Measurements from ENCODE around the gene JARID2.
"Not testable (repeated sequence)": the region's sequence is repeated elsewhere in the genome, so short reads cannot be mapped to it uniquely, and the experiment has no call there.

JARID2 gene

DNA sequence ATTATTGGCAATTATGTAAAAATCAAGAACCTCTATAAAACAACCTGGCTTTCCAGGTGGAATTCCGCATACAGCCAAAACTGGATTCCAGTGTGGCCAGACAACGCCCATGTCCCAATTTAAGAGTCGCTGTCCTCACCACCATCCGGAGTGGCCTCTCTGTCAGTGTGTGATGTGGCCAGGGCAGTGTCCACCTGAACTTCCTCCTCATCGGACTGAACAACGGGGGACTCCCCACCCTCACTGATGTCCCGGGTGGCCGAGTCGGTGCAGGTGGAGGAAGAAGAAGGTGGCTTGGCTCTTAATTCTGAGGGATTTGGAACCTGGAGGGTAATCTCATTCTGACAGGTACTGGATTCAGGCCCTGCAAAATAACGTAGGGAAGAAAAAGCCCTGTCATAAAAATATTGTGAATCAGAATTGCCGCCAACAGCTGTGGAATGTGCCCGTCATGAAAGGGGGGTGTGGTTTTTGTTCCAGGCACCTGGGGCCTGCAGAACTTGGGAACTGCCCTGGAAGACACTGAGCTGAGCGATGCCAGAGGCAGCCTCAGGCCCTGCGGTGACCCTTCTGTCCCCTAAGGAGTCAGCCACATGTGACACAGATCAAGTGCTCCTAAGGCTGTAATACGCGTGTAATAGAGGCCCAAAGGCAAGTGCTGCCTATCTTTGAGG is 277.1 kb downstream of the JARID2 start:
- DNase-seq (ENCODE audit: low spot score), result no peak

DNA sequence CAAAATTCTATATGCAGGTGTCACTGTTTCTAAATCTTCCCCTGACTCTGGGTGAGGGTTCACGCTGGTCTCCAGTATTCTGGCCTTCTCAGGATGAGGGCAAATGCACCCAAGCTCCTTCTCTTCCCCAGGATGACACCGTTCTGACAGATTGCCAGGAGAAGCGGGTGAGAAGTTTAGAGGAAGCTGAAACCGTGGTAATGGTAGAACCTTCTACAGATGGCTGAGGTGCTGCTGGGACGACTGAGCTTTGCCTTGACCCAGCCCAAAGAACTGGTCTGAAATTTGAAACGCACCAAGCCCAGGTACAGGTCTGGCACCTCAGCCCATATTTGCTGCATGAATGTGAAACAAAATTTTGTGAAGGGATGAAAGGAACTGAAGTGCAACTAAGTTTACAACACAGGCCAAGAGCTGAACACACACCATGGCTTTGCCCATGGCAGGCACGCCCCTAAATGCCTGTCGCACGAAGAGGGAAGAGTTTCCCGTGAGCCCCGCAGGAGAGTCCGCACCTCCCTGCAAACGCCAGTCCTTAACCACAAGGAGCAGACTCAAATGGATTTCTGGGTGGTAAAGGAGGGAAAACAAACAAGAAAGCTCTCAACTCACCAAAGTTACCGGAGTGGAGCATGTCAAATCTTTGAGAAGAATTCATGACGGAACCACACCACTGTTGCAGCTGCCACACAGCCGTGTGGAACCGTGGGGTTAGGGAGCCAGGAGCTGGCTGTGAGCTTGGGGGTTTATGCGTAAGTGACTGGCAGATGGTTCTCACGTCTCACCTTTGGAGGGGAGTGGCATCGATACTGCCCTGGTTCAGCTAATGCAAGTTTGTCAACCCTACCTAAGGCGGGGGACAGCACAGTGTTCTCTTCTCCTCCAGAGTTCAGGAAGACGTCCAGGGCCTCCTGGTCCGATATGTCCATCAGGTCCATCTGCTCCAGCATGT is 278.1 kb downstream of the JARID2 start:
- DNase-seq (ENCODE audit: low spot score), result no peak

DNA sequence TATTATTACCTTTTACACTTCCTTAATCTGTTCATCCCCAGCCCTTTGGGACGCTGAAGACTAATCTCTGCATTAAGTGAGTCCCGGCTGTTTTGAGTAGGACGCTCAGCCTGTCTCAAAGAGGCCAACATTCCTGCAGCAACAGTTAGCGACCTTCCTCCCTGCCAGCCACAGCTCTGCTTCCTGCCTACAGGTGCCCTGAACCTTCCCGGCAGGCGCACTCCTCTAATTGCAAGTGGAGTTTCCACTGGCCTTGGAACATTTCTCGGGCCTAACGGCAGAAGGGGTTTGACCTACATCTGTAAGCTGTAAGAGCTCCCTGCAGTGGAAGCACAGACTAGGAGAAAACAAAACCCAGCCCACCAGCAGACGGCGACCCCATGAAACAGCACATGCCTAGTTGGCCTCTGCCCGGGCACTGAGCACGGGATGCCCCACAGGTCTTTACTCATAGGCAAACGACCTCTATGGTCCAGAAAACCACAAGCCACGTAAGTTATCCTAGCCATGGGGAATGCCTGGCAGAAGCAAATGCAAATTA is 279.1 kb downstream of the JARID2 start:
- DNase-seq (ENCODE audit: low spot score), result no peak

DNA sequence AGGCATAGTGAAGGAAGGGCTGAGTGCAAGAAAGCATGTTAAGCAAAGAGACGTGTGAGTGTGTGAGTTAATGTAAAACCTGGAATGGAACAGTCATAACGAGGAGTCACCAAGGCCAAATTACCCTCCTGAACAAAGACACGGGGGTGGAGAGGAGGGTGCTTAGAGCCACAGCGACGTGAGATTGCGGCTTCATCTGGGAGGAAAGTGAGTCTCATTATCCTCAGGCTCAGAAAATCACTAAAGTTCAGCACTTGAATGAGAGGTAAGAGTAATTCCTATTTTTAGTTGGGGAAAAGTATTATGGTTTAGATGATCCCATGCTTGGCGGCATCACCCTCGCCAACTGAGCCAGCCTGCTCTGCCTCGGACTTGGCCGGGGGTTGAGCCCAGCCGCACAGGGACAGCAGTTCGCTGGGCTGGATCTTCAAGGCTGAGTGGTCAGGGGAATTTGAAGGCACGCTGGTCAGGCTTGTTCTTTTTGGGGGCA is 280.4 kb downstream of the JARID2 start:
- DNase-seq (ENCODE audit: low spot score), result no peak

DNA sequence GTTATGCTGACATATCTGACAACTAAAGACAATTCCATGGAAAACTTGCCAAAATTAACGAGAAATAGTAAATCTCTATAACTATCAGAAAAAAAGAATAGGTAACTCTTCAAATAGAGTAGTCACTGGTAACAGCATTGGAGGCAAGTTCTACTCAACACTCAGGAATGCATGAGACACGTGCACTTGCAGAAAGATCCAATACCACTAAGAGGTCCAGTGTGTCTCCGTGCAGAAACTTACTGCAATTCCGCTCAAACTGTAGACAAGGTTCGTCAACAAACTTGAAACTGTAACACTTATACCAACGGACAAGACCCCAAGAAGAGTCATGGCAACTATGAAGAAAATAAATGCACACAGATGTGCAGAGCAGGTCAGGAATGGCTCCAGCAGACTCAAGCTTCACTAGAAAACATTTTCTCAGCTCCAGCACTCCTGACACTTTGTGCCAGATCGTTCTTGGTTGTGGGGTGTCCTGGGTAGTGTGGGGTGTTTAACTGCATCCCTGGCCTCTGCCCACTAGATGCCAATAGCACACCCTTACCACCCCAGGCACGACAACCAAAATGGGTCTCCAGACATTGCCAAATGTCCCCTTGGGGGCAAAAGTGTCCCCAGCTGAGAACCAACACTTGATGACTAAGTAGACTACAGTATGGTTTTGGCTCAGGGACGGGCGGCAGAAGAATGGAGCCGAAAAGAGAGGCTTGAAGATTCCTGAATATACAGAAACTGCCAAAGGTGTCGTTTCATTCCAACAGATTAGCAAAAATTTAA is 282.2 kb downstream of the JARID2 start:
- DNase-seq (ENCODE audit: low spot score), result no peak

DNA sequence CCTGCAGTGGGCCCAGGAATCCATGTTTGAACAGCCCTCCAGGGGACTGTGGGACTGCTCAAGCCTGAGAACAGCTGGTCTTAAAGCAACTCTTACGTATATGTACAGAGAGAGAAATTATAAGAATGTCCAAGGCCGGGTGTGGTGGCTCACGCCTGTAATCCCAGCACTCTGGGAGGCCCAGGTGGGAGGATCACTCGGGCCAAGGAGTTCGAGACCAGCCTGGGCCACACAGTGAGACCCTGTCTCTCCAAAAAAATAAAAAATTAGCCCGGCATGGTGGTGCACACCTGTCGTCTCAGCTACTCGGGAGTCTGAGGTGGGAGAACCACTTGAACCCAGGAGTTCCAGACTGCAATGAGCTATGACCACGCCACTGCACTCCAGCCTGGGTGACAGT is 283.0 kb downstream of the JARID2 start:
- no peak for DNase-seq (ENCODE audit: low spot score)

DNA sequence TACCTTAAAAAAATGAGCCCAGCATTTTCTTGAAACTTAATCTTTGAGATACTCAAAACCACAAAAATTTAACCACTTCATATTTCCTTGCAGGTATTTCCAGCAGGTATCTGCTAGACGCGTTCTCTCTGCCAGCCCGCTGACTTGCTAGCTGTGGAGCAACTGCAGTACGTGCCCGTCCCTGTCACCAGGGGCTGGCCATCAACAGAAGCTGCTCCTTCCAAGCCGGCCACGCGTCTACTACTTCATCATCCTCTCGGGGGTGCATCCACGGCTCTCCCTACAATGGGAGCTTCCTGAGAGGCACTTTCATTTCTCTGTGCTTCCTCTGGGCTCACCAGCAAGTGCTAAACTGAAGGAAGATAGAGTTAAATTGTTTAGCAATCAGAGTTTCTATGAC is 284.5 kb downstream of the JARID2 start:
- no peak for DNase-seq (ENCODE audit: low spot score)

DNA sequence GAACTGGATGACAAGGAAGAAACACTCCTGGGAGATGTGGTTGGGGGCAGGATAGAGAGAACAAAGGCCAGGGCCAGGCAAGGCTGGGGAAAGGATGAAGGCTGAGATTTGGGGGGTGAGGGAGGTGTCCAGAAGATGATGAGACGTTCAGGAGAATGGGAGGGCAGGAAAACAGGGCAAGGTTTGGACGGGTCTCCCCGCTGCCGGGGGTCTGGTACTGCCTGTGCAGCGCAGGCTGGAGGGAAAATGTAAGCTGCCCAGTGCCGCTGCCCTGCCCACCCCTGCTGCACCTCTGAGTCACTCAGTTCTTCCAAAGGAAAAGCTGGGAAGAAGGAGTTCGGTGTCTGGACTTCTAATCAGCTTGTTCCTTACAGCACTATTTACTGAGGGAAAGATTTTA is 286.1 kb downstream of the JARID2 start:
- DNase-seq (ENCODE audit: low spot score), result no peak

DNA sequence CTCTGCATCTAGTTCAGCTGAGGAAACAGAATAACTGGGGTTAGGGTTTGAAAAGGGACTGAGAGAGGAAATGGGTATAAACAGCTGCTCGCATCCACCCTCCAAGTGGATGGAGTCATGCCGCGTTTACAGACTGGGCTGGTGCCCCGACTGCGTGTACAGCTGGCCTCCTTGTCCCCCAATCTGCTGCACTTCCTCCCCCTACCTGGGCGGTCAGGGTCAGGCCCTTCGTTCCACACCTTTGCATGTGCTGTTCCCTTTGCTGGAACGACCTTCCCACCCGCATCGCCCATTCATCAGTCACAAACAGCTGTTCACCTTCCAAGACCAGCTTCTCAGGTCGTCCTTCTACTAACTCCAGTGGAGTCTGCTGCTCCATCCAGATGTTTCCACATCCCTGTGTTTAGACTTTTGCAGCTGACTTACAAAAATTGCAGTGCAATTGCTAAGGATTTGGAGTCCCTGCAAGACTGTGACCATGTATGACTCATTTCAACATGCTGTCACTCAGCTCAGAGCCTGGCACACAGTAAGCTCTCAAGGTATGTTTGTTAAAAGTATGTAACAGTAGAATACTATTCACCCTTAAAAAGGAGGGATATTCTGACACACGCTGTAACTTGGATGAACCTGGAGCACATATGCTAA is 287.6 kb downstream of the JARID2 start:
- no peak for DNase-seq (ENCODE audit: low spot score)

DNA sequence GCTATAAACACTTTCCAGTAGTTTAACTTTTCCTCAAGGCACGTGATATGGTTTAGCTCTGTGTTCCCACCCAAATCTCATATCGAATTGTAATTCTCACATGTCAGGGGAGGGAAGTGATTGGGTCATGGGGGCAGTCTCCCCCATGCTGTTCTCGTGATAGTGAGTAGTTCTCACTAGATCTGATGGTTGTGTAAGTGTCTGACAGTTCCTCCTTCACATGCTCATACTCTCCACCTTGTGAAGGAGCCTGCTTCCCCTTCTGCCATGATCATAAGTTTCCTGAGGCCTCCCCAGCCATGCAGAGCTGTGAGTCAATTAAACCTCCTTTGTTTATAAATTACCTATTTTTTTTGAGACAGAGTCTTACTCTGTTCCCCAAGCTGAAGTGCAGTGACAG is 289.1 kb downstream of the JARID2 start:
- DNase-seq (ENCODE audit: low spot score), result no peak

DNA sequence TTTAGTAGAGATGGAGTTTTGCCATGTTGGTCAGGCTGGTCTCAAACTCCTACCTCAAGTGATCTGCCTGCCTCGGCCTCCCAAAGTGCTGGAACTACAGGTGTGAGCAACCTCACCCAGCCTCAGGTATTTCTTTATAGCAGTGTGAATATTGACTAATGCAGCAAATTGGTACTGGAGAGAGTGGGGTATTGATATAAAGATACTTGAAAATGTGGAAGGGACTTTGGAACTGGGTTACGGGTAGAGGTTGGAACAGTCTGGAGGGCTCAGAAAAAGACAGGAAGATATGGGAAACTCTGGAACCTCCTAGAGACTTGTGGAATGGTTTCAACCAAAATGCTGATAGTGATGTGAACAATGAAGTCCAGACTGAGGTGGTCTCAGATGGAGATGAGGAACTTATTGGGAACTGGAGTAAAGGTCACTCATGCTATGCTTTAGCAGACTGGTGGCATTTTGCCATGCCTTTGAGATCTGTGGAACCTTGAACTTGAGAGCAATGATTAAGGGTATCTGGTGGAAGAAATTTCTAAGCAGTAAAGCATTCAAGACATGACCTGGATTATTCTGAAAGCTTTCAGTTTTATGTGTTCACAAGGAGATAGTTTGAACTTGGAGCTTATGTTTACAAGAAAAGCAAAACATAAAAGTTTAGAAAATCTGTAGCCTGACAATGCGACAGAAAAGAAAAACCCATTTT is 289.8 kb downstream of the JARID2 start:
- DNase-seq (ENCODE audit: low spot score), result no peak

DNA sequence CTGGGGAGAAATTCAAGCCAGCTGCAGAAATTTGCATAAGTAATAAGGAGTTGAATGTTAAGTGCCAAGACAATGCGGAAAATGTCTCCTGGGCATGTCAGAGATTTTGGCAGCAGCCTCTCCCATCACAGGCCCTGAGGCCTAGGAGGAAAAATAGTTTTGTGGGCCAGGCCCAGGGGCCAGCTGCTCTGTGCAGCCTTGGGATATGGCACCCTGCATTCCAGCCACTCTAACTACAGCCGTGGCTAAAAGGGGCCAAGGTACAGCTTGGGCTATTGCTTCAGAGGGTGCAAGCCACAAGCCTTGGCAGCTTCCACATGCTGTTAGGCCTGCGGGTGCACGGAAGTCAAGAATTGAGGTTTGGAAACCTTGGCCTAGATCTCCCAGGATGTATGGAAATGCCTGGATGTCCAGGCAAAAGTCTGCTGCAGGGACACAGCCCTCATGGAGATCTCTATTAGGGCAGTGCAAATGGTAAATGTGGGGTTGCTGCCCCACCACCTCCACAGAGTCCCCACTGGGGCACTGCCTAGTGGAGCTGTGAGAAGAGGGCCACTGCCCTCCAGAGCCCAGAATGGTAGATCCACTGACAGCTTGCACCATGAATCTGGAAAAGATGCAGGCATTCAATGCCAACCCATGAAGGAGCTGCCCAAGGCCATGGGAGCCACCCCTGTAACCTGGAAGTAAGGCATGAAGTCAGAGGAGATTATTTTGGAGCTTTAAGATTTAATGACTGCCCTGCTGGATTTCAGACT is 290.5 kb downstream of the JARID2 start:
- DNase-seq (ENCODE audit: low spot score), result no peak

DNA sequence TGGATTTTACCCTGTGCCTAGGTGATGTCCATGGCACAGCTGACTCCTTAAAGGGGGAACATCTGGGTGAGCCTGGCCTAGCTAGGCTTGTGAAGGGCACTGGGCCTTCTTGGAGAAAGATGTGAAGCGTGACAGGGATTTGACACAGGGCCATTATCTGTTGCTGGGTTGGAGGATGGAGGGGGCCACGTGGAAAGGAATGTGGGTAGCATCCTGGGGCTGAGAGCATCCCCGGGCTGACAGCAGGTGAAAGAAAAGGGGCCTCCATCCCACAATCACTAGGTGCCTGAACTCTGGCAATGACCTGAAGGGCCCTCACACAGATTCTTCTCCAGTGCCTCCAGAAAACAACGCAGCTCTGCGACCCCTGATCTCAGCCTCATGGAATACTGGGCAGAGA is 292.2 kb downstream of the JARID2 start:
- DNase-seq (ENCODE audit: low spot score), result no peak

DNA sequence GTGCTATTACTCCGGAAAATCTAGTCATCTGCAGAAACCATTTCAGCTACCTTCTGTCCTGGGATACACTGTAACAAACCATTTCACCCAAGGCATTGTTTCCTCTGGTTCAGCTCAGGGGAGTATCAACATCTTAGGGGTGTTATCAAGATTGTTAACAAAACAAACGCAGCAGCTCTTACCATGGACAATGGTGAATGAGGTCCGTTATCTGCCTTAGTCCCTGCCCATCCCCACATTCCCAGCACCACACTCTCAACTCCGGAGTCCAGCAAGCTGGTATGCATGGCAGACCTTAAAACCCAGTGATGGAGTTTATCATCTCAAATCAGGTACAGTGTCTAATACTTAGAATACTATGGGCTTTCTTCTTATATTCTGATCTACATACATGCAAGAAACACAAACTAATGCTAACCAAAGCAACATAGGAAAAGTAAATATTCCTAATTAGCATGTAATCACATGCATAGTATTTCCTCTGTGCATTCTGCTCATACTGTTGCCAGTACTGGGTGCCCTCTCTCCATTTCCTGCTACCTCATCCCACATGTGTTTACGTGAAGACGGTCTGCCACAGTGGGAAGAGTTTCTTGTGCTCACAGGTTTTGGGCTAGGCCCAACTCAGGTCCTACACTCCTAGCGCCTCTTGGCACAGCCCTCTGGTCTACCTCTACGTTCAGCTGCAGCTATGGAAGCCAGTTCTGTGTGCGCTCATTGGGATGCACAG is 293.1 kb downstream of the JARID2 start:
- DNase-seq (ENCODE audit: low spot score), result no peak

DNA sequence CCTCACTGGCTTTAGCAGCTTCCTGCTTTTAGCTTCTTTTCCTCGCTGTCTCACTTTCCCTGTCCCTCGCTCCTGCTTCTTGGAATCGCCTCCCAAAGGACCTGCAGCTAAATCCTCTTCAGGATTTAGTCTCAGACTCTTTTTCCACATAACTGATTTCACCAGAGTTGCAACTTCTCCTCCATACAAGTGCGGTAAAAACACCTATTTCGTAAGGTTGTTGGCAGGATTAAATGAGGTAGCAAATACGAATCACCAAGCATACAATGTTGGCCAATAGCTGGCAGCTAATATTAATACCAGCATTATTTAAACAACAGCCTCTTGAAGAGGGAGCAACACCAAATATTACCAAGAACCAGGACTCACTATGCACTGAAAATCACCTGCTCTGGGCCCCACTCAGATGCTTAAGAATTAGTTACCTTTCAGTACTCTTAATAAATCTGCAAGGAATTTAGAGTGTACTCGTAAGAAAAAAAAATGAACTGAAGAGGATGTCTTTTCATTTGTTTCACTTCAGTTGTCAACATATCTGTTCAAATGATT is 293.9 kb downstream of the JARID2 start:
- no peak for DNase-seq (ENCODE audit: low spot score)

DNA sequence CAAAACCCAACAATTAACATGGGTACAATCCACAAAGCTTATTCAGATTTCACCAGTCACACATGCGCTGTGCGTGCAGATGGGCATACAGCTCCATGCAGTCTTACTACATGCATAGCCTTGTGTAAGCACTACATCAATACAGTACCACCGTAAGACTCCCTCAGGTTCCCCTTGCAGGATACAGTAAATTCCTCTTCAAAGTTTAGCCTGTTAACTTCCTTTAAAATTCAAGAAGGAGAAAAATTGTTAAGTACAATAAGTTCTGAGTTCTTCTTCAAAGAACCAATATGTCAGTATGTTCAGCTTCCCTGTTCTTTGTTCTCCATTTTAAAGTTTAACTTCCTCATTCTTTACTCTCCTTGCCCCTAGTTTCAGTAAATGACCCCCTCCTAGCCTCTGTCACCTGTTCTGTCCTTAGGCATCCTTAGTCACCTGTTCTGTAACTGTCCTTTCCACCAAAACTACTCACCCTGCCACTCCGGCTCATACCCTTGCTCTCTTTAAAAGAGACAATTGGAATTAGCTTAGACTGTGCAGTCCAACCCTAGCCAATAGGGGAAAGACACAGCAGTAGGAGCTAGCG is 297.6 kb downstream of the JARID2 start:
- DNase-seq (ENCODE audit: low spot score), result not testable (repeated sequence)

DNA sequence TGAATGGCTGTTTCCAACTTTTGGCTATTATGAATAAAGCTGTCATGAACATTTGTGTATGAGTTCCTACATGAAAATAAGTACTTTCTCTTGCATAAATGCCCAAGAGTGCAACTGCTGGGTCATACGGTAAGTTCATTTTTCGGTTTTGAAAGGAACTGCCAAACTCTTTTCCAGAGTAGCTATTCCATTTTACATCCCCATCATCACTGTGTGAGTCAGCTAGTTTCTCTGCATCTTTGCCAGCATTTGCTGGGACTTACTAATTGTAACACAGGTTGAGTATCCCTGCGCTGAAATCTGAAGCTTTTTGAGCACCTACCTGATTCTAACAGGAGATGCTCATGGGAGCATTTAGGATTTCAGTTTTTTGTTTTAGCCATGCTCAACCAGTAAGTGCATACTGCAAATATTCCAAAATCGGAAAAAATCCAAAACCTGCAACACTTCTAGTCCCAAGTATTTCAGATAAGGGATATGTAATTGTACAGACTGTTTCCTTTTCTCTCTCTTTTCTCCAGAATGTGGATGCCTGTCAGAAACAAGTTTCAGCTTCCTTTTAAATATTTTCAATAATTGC is 298.5 kb downstream of the JARID2 start:
- DNase-seq (ENCODE audit: low spot score), result no peak

DNA sequence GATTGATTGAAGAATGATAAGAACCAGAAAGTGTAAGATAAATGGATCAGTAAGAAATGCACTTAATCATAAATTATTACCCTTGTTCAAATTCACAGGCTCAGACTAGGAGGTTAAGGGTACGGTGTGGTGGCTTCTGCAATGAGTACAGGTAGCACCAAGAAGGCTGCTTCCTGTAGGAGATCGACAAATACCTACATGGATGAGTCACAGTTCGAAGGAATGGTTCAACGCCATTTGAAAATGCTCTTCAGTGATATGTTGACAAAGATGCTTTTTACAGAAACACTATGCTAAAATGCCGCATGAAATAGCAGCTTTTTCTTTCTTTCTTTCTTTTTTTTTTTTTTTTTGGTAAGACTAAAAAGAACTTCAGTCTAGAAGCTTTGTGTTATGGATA is 300.7 kb downstream of the JARID2 start:
- no peak for DNase-seq (ENCODE audit: low spot score)

DNA sequence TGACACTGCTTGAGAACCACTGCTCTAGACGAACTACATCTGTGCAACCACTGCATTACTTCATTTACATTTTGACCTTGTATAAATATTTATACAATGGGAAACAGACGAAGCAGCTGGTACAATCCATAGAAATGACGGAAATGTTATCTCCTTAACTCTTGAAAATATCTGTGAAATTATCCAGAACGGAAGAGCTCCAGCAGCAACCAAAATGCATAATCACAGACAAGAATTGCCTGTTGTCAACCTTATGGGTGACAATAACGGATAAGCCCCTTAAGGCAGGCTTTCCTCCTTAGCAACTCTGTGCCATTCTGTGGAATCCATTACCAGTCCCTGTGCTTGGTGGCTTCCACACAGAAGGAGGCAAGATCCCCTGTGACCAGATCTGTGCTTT is 301.5 kb downstream of the JARID2 start:
- no peak for DNase-seq (ENCODE audit: low spot score)
